CD4-positive, alpha-beta T cell treated with Interferon alpha-2 for 1 hour (primary cell): Measurements from ENCODE around the gene VPS37C.
"Not testable (repeated sequence)": the region's sequence is repeated elsewhere in the genome, so short reads cannot be mapped to it uniquely, and the experiment has no call there.

Source experiments
- DNase-seq, 2 donors: peaks; one replicate each; pipeline ENCODE4 v3.0.0-alpha.2; 2020 to 2022

Gene VPS37C

GRCh38 chr11:61174273-61174672, 13.0 kb upstream of the VPS37C start:
- no peak for DNase-seq

DNA sequence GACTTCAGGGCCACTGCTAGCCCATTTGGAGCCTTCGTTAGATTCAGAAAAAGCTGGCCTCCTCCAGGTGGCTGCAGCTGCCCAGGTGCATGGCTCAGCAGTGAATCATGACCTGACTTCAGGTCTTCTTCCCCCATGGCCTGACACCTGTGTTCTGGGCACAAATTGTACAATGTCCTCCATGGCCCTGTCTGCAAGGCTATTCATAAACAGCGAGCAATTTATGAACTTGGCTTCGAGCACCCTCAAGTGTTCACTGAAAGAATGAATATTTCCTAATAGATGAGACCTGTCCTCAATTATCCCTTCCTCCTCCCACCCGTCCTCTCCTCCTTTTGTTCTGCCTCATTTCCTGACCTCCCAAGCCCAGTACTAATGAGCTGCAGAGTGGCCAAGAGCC, 12.2 kb upstream of the VPS37C start:
- DNase-seq = no peak

- DNase-seq = no peak
These were observed 11.7 kb upstream of the VPS37C start for GRCh38 chr11:61172888-61173287.

DNA sequence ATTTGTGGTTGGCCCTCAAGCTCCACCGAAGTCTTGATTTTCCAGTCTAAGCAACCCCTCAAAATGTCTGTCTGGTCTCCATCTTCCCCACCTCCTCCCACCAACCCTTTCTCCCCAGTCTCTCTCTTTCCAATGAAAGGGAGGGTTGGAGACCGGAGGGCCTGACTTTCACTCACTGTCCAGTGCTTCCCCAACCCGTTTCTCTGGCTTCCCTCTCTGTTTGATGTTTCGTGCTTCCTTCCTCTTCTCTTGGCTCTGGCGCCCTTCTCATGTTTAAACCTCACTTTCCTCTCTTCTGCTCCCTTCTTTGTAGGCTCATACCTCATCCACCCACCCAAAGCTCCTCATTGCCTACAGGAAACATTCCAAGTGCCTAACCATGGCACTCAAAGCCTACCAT, 11.1 kb upstream of the VPS37C start:
- DNase-seq = no peak

DNA sequence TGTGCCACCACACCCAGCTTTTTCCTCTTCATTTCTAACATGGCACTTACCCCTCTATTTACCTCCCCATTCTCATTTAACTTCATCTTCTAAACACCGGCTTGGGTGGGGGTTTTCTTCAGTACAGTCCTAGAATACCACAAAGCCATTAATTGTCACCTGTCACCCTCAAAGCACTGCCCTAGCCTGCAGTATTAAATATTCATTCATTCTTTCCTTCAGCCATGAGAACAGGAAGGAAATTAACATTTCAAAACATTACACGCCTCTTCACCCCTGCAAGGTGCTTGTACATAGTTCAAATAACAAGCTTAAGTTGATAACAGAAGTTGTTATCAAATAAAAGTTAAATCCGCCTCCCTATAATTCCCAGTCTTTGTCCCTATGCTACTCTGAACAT, 10.7 kb upstream of the VPS37C start:
- no peak for DNase-seq

DNA sequence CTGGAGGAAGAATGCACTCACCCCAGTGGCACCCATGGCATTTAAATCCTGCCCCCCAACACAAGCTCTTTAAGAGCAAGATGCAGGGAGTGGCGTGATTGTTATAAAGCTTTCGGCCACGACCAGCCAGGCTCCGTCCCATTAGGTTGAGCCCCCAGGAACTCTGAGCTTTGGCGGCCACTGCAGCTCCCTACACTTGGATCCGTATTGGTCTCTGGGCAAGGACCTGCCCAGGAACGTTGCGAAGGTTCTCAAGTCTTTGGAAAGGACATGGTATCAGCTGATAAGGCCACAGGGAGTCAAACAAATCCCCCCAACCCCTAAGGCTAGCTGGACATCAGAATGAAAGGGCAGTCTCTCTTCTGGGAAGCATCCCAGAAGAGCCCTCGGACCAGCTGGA, 9.3 kb upstream of the VPS37C start:
- DNase-seq = no peak

DNA sequence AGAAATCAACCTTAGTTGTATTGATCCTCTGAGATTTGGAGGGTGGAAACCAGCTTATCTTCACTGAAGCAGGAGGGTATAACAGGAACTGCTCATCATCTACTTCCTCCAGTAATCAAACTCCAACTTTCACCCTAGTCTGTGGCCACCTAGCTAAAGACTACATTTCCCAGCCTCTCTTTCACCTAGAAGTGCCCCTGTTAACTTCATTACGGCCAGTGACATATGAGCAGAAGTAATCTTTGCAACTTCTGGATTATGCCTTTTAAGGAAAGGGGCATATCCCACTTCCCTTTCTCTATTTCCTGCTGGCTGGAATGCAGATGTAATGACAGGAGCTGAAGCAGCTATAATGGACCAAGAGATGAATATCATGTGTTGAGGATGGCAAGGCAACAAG, 7.6 kb upstream of the VPS37C start:
- DNase-seq = no peak

DNA sequence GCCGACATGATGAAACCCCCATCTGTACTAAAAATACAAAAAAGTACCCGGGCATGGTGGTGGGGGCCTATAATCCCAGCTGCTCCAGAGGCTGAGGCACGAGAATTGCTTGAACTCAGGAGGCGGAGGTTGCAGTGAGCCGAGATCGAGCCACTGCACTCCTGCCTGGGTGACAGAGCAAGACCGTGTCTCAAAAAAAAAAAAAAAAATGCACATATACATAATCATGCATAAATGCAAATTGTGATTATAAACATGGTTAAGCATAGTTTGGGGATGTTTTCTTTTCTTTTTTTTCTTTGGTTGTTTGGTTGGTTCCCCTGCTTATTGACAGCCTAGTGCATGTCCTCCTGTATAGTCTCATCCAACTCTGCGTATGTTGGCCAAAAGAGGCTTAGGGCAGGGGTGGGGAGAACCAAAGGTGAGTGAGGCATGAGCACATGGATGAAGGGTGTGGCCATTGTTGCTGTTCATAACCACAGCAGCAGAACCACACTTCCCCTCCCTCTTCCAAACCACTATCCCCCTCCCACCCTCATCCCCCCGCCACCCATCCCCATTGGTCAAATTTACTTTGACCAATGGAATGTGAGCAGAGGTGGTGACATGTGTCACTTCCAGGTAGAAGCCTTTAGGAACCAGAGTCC, 6.9 kb upstream of the VPS37C start:
- DNase-seq = no peak

DNA sequence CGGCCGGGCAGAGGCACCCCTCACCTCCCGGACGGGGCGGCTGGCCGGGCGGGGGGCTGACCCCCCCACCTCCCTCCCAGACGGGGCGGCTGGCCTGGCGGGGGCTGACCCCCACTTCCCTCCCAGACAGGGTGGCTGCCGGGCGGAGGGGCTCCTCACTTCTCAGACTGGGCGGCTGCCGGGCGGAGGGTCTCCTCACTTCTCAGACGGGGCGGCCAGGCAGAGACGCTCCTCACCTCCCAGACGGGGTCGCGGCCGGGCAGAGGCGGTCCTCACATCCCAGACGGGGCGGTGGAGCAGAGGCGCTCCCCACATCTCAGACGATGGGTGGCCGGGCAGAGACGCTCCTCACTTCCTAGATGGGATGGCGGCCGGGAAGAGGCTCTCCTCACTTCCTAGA, 5.1 kb upstream of the VPS37C start:
- DNase-seq = not testable (repeated sequence)

GRCh38 chr11:61165785-61166184, 4.6 kb upstream of the VPS37C start:
- not testable (repeated sequence) for DNase-seq

DNA sequence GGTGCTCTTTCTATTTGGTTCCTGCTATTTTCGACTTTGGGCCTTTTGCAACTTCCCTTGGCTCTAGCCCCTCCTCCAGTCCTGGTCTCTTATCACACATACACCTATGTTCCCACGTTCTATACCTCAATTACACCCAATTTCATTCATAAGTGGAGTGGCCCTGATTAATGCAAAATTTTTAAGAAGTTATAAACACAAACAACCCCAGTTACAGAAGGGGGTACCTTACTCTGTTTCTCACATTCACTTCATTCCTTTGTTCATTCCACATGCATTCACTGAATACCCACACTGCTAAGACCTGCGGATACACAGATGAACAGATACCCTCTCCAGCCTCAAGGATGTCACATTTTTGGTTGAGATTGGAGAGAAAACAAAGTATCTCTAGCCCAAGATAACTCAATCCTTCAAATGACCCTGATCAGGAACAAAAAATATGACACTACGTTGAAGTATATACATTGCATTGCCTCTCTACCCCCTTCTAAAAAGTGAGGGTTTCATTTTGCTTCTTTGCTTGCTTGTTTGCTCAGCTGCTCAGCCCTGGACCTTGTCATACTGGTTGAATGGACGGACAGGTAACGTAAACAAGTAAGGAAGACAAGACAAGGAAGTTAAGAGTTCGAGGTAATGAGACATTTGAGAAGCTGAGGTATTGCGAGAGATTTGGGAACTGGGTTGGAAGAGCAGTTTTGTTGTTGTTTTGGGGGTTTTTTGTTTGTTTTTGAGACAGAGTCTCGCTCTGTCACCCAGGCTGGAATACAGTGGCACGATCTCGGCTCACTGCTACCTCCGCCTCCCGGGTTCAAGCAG, 3.6 kb upstream of the VPS37C start:
- no peak for DNase-seq

DNA sequence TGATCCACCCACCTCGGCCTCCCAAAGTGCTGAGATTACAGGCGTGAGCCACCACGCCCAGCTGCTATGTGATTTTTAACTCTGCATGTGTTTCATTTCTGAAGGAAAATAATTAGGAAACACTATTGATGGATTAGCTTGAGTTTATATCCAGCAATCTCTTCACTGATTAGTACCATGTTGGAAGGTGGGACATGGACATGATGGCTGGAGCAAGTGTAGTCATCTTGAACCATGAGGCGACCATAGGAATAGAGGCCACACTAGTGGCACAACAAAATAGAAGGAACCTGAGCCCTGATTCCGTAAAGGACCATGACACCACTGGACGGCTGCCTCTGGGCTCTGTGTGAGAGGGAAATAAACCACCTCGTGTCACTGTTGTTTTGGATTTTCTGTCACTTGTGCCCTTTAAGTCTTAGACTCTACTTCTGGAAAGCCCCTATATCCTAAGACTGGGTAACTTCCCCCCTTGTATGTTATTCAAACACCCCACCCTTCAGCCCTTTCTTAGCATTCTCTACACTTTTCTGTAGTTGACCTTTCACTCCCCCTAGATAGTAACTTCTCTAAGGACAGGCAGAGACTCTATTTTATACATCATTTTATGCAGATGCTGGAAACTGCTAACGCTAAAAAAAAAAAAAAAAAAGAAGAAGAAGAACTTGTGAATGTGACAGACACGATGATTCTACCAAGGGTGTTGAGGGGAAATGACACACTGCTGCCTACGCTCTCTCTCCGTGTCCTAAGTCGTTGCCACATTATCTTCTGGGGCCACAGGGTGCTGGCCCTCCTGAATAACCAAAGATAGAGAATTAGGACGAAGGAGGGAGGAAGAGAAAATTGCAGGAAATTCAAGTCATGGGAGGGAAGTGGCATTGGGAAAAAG, 2.7 kb upstream of the VPS37C start:
- peak in 1 of 2 donors; percentile 64 for DNase-seq

- no peak for DNase-seq
These were observed 1.8 kb upstream of the VPS37C start for GRCh38 chr11:61163021-61163420.

GRCh38 chr11:61162092-61162941, 1.1 kb upstream of the VPS37C start:
- DNase-seq = peak; percentile 26 to 66

DNA sequence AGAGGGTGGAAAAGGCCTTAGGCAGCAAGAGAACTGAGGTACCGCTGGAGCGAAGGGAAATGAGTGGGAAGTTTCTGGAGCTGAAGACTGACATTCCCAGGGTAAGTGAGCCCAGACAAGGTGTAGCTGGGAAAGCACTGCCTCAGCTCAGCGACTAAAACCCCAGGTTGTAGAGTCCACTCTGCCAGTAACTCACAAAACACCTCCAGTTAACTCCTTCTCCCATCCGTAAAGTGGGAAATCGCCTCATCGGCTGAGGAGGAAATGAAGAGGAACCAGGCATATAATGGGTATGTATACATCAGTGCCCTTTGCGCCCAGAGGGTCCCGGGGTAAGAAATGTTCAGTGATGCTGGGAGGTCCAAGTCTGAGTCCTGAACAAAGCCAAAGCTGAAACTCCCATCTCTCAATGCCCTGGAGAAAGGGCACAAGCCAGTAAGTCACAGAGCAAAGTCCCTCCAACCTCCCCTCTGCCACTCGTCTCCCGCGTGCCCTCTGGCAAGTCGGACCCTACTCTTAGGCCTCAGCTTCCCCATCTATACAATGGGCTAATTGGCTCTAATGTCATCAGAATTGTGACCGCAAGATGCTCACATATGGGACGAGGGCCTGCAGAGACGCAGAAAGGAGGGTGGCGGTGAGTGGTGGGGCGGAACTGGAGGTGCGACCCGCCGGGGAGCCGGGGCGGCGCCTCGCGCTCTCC, 588 bp downstream of the VPS37C start:
- DNase-seq = no peak

DNA sequence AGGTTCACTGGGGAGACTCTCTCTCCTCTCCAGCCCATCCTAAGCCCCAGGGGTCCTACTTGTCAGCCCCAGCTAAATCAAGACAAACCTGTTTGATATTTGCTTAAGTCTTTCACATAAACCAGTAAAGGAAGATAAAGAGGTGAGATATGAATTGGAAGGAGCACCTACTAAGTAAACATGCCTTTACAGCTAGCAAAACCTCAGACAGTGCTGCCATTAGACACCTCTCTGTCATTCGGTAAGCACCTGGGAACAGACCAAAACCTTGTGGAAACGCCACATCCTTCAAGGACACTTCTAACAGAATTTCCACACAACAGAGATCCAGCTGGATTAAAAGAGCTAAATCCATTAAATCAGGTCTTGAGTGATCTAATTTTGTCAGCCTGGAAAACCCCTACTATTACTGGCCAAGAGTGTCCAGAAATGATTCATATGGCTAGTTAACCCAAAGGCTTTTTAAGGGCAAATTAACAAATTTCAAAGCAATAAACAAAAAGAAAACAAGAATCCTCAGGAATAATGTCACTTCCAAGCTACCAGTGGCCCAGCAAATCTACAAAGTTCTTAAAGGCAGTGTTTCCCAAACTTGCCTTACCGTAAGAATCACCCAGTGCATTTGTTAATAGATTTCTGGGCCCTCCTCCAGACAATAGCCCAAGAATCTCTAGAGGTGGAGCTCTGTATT, 2.4 kb downstream of the VPS37C start:
- DNase-seq = no peak

GRCh38 chr11:61157743-61158142, 3.5 kb downstream of the VPS37C start:
- DNase-seq = no peak

DNA sequence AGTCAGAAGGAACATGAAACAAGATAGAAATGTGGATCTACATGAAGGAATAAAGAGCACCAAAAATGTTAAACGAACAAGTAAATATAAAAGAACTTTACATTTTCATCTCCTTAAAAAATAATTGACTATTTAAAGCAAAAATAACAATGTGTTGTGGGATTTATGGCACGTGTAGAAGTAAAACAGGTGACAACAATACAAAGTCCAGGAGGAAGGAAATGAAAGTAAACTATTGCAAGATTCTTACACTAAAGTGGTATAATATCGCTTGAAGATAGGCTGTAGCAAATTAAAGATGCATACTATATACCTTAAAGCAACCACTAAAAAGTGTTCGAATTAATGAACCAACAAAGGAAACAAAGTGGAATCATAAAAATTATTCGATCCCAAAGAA, 5.5 kb downstream of the VPS37C start:
- no peak for DNase-seq

DNA sequence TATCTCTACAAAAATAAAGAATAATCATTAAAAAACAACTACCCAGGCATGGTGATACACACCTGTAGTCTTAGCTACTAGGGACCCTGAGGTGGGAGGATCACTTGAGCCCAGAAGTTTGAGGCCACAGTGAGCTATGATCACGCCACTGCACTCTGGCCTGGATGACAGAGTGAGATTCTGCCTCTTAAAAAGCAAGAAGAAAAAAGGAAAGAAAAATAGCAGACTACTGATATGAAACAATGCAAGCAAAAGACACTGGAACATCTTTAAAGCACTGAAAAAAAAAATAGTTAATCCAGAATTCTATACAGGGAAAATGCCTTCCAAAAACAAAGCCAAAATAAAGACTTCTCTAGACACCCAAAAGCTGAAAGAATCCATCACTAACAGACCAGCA, 5.9 kb downstream of the VPS37C start:
- no peak for DNase-seq

DNA sequence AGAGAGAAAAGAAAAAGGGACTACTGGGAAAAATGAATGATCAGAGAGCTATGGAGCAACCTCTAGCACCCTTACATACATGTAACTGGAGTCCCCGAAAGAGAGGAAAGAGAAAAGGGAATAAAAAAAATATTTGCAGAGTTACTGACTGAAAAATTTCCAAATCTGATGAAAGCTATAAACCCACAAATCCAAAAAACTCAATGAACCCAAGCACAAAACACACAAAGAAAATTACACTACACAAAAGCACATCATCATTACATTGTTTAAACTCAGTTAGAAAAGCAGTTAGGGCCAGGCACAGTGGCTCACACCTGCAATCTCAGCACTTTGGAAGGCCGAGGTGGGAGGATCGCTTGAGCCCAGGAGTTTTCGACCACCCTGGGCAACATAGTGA, 6.7 kb downstream of the VPS37C start:
- DNase-seq = no peak

GRCh38 chr11:61153593-61154095, 7.6 kb downstream of the VPS37C start:
- DNase-seq = no peak
